NCI-H345 (cell line): ENCODE measurements around the gene THRB.

Experiments used
- DNase-seq: peaks from one replicate; lab custom pipeline; 2025; lab: John Stamatoyannopoulos, UW

The THRB gene

DNA sequence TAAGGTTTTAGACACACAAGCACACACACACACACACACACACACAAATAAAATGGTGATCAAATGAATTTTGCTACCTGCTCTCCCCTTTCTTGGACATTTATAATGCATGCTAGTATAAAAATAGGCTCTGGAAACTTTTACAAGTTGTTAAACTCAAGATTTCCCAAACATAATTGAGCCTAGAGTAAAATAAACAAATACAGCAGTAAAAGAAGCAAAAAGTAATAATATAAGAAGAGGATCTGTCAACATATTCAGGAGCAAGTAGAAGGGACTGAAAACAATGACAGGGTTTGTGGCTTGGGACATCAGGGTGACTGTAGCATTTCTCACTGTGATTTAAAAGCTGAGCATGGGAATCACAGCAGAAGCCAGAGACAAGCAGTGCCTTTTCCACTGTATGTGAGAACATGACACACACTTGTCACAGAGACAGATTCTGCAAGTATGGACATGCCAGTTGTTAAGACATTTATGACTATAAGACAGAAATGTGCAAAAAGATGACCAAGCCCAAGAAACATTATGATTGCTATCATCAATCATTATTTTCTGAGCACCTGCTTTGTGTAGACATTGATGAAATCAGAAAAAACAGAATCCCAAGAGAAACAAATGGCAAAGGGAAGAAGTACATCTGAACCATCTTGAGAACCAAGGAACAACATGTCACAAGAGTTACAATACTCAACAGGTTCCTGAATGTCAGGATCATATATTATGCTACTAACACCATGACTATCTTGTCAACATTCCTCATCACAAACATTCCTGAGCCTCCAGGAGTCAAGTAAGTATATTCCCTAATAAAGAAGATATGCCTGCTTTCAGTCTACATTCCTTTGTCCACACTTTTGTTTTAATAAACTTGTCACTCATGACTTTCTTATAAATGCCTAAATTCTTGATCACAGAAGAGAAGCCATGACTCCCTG lies 7.1 kb downstream of the THRB start:
- no peak for DNase-seq

DNA sequence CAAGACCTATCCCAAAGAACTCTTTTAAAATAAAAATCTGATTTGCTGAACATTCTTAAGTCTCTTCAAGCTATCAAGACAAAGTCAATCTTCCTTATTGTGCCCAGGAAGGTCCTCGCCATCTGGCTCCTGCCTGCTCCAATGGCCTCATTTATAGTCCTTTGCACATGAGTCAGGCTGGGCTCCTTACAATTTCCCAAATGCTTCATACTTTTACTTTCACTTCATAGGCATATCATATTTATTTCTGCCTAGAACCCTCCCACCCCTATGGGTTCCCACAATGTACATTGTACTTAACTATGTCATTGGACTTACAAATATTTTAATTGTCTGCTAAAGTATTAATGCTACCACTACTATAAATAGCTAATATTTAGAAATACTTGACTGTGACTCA lies 9.1 kb downstream of the THRB start:
- no peak for DNase-seq

DNA sequence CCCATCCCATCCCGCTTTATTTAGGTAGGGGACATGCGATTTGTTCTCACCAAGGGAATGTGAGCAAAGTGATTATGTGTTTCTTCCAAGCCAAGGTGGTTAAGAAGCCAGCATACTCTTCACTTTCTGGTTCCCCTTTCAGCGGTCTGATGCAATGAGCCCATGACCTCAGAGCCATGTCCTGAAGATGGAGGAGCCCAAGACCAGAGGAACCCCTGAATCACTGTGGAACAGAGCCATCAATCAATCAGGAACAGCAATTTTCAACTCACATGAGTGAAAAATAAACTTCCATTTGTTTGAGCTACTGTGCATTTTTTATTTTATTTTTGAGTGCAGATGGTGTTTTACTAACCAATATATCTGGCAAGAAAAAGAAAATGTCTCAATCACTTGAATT lies 10.8 kb downstream of the THRB start:
- DNase-seq: no peak

DNA sequence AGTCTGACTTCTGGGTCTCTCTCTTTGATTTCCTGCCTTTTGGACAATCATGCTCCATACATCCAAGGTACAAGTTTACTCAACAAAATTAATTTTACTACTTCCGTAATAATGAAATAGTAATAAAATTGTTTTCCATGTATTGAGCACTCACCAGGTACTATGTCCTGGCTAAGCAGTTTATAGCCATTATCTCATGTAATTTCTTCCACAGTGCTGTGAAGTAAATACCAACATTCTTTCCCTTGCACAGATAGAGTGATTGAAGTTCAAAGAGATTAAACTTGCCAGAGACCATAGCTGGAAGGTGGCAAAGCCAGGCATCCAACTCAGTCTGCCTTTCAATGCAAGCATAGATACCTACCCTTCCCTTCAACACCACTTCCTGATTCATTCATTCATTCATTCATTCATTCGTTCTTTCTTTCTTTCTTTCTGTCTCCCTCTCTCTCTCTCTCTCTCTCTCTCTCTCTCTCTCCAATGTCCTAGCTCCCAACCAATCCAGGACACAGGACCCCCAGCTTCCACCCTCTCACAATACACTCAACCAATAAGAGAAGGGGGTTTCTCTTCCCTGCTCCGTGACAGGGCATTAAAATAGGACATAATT lies 12.4 kb downstream of the THRB start:
- DNase-seq: no peak

DNA sequence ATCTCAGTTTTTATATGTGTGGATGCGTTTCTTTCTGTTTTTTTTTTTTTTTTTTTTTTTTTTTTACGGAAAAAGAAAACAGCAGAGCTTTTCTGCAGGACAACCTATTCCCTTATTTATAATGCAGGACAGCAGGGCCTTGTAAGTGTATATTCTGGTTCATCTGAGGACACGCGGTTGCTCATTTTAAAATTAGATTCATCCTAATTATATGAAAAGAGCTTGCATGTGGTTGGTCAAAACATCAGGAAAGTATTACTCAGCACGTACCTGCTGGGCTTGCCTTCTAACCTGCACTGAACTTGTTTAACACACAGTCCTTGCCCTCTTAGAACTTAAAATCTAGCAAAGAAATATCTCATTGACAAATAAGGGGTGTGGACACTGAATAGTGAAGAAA lies 13.5 kb downstream of the THRB start:
- DNase-seq: no peak

DNA sequence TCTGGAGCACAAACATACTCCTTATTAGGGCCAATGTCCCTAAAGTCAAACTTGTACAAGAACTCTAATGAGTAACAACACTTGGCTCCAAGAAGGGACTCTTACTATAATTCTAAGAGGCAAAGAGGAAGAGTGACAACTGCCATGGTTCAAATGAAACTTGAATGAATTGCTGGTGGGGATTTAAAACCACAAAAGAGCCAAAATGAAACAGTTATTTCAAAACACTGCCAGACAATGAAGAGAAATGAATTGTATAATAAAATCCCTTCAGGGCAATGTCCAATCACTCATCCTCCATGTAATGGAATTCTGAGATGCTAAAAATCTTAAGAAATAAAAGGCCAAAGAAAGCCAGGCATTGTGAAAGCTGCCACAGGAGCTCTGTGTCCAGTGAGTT lies 14.2 kb downstream of the THRB start:
- no peak for DNase-seq

DNA sequence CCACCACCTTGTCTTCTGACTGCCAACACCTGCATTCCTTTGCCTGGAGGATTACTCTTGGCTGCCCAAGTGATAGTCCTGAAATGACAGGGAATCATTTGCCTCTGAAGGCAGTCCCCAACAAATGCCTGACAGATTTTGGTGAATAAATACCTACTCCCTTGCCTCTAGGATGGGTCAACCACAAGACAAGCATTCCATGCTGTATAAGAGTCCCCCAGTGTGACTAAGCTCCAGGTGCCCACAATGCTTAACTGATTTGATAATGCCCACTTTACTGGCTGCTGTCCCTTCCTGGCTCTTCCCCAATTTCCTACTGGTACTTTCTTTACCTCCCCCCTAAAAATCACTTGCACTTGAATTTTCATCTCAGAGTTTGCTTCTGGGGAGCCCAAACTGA lies 14.8 kb downstream of the THRB start:
- DNase-seq: no peak

DNA sequence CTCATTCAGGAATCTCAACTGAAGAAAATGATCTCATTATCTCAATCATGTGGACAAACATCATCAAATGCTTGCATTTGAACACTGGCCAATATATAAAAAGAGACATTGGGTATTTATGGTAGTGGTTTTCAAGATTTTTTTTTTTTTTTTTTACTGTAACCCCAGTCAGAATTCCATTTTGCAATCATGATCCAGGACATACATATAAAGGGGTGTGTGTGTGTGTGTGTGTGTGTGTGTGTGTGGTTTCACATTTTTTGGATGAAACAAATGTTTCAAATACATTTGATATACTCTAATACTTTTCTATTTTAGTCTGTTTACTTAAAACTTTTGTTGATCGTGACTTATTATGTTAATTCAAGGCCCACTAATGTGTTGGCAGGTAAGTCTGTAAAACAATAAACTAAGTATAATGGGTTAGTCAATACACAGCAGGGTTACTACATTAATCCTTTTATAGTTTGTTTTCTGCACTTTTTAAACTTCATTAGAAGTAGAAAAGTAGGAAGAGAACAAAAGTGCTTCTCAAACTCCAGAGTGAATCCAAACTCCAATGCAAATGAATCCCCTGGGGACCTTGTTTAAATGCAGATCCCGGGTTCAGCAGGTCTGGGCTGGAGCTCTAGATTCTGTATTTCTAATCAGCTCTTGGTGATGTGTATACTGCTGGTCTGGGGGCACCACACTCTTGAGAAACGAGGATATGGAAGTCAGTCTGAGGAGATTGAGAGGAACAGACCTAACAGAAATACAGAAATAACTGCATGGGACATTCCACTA lies 17.6 kb downstream of the THRB start:
- no peak for DNase-seq

DNA sequence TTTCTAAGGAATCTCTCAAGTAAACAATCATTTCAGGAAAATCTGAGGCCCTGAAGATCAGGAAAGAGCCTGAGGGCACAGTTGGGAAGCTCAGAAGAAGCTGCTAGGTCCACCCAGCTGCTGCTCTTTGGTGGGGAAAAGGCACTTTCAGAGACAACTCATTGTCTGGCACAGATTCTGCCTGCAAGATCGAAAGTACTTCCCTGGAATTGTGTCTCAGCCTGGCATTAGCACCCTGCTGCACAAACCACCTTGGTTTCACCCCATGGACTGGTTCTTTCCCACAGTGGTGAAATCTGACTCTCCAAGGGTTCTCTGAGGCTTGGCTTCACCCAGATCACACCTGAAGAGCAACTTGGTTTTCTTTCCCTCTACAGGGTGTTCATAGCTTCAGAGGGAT lies 18.7 kb downstream of the THRB start:
- DNase-seq: no peak

DNA sequence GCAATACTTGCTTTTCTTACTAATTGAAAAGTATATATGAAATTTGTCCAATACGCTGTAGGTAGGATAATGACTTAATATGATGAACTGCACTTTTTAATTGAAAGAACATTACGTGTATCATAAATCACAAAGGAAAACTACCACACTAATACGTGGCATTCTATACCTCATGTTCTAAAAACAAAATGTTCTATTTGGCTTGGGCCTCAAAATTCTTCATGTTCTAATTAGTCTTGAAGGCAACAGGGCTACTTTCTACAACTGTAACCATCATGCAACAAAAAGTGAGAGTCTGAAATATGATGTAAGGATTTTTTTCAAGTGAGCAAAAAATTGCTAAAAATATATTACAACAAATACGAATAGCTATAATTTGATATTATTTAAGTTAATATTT lies 19.8 kb downstream of the THRB start:
- no peak for DNase-seq

DNA sequence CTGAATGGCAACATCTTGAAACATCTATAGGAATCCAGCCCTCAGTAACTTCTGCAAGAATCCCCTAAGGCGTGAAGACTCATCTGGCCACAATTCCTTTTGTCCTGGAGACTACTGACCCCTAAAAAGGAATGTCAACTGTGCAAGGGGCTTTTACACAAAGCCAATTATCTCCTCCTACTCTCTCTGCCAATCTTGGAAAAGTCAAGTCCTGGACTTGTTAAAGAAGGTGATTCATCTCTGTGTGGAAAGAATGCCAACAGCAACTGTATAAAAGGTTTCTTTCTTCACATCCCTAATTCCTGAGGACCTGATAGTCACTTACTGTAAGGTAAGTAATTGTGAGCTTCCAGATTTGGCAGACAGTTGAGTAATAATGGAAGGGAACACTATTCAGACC lies 22.3 kb downstream of the THRB start:
- no peak for DNase-seq

DNA sequence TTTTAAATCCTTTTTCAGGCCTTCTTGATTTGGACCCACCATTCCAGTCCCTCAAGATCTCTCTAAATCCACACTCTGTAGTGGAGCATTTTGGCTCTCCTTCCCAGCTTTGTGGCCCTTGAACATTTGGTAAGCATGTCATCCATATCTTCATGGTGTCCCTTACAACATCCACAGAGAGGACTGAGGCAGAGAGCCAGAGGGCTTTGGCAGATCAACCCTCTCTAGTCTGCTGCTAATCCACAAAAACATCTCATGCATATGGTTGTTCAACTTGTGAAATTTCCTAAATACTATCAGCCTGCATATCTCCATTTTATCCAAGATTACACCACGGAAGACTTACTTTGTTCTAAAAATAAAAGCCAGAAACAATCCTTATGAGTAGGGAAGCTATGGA lies 23.2 kb downstream of the THRB start:
- no peak for DNase-seq

DNA sequence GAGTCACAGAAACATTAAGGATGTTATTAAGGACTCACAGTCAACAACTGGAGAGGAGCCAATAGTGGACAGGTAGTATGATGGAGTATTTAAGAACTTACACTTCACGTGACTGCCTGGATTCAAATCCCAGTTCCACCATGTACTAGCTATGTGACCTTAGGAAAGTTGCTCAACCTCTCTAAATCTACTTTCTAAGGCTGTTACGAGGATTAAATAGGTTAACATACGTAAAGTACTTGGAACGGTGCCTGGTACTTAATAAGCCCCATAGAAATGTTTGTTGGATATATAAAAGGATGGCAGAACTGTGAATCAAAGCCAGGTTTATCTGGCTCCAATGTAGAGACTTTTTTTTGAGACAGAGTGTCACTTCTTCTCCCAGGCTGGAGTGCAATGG lies 24.4 kb downstream of the THRB start:
- no peak for DNase-seq

DNA sequence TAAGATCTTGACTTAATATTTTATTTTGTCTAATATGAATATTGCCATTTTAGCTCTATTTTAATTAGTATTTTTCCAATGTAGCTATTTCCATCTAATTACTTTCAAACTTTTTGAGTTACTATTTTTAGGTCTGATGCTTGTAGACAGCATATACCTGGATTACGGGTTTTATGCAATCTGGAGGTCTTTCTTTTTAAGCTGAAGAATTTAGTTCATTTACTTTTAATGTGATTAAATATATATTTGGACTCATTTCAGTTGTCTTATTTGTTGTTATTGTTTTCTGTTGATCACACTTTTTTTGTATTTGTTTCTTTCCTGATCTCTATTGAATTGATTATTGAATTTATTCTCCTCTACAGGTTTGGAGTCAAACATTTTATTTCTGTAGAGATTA lies 30.3 kb downstream of the THRB start:
- no peak for DNase-seq

DNA sequence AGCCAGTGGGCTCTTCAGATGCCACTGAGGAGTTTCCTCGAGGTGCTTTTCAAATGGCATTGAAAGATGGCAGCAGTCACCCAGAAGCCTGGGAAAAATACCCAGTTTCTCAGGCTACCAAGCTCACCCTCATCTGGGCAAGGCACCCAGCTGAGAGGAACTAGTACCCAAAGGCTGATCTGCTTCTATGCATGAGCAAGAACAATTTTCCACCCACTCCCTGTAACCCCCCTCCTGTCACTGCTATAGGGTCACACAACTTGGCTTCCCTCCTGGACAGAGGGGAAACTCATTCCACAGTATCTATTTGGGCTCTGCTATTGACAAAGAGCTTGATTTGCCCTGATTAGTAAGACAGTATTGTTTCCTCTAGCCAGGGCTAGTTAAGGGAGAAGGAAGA lies 31.9 kb downstream of the THRB start:
- DNase-seq: no peak

DNA sequence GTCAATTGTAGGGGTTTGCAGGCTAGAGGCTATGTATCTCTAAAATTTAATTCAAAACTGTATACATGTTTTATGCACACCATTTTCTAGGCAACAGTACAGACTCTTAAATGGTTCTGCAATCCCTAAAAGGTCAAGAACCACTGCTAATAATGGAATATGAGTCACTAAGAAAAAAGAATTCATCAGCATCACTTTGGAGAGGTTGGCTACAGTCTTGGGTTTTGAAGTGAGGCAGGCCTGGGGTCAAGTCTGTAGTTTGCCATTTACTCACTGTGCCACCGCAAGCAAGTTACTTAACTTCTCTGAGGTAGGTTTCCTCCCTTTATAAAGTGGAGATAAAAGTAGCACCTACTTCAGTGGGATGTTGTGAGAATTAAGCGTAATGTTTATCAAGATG lies 33.7 kb downstream of the THRB start:
- DNase-seq: no peak

DNA sequence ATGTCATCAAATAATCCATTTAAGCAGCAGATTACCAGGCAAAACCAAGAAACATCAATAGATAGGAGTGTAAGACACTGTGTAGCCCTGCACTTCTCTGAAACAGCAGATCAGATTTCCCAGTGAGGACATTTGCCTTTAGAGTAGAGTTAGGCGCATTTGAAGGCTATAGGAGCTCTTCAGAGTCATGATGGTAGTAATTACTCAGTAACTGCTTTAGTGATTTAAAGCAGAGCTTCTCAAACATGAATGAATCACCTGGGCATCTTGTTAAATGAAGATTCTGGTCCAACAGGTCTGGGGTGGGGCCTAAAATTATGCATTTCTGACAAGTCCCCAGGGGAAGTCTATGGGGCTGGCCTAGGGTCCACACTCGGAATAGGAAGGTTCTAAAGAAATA lies 36.9 kb downstream of the THRB start:
- DNase-seq: no peak

DNA sequence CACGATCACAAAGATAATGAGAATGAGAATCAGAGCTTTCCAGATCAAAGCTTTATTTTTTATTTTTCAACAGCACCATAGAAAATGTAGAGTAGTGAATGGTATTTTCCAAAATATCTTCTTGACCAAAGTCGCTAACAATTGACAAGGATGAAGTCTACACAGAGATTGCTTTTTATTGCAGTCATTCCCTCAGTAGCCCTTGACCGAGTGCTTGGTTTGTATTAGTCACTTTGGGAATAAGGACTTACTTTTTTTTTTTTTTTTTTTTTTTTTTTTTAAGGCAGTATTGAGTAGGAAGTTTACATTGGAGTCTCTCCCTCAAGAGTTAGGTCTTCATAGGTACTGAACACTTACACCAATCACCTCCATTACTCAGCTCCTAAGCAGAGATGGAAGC lies 39.8 kb downstream of the THRB start:
- no peak for DNase-seq

DNA sequence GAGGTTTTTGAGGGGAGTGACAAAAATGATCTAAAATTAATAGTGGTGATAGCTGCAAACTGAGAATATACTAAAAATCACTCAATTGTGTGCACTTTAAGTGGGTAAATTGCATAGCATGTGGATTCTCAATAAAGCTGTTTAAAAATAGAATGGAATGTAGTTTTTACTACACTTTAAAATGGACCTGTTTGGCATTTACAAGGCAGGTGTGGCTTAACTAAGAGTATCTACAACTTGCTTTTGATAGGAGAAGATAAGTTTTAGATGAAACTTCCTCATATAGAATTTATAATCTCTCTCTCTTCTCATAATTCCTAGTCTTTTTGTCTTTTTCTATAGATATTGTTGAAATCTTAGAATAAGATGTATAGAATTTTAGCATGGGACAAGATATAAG lies 40.3 kb downstream of the THRB start:
- no peak for DNase-seq

DNA sequence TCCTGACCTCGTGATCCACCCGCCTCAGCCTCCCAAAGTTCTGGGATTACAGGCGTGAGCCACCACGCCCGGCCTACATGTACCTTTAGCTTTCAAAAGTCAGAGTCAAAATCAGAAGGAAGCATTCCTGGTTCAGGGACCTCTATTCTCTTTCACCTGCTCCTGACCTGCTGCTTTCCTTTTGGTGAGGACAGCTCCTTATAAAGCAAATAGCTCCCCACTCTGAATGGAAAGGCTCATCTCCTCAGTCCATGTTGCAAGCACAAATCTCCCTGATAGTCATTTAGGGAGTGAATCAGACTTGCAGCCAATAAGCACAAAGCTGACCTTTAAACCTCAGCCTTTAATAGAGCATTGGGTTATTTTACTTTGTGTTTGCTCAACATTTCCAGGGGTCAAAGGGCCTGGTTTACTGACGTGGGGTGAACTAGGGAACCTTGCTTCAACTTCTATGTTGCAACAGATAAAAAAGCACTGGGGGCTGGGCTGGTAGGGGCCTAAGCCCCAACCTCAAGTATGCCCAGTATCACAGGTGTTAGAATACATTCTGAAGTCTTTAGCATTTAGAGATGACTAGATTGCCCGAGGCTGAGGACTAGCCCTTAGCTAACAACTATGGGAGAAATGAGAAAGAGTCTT lies 43.1 kb downstream of the THRB start:
- DNase-seq: no peak

DNA sequence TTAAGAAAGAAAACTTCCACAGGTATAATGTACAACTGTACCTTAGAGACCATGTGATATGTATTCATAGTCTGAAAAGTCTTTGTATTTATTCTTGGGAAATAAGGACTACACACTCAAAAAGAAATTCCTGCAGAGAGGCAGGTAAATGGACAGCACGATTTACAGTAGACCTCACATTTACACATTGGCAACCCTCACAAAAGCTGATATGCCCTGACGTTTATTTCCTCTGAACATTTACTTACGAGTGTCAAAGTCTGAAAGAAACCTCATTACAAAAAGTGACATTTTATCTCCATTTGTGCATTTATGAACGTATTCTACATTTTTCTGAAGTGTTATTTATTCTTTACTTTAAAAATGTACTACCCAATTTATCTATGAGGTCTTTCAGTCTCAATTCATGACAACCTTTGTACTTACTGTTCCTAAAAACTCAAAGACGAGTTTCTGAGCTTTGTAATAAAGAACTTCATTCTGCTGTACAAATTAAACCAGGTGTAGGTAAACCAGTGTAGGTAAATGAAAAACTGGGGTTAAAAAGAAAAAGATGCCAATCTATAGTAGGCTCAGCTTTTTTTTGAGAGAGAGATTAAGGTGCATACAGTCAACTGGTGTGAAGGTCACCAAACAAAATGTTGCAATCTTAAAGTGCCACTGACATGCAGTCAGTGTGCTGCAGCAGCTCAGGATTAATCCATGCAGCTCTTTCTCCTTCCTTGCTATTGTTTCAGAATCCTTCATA lies 44.3 kb downstream of the THRB start:
- no peak for DNase-seq

DNA sequence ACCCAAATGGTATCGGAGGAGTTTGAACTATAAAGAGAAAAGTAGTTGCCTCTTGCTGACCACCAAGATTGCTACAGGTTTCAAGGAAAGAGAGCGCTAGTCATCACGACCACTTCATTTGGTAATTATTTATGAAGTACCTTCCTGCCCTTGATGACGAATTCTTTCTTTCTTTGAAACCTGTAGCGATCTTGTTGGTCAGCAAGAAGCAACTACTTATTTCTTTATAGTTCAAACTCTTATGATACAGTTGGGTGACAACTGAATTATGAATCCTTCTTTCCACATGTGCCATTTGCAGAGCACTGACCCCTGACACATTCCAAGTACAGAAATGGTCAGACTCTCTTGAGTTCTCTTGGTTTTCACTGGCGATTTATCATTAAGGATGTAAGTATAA lies 46.8 kb downstream of the THRB start:
- no peak for DNase-seq
